Dermis blood vessel endothelial cell (primary cell): Measurements from ENCODE around the gene PHPT1. TPM values are rescaled to one million over a fixed set of nuclear protein-coding genes. Genes with fewer than 3 reads are reported as not detected.
"Not testable (repeated sequence)": the region's sequence is repeated elsewhere in the genome, so short reads cannot be mapped to it uniquely, and the experiment has no call there.

ENCODE experiments used
- DNase-seq: peaks from one replicate; pipeline ENCODE4 v3.0.0; 2010
- total RNA-seq: library from RNA; depleted of rRNA; stranded (reverse); fragments of >200 nt; gene quantifications from 2 replicates; pipeline ENCODE4 v1.2.3, GENCODE V29; 2014

The PHPT1 gene
- total RNA-seq, 1 donor from 2014 or later = 99.0 TPM

DNA sequence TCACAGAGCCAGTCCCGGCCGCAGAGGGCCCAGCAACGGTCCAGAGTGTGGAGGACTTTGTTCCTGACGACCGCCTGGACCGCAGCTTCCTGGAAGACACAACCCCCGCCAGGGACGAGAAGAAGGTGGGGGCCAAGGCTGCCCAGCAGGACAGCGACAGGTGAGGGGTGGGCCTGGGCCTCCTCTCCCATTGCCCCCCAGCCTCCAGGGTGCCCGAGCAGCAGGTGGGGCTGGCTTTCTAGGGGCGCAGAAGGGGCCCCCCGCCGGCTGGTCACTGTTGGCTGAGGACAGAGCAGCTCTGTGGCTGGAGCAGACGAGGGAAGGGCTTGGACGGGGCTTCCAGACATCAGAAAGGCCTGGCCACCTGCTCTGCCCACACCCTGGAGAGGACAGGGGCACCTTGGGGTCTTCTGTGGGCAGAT, 11.3 kb upstream of the PHPT1 start:
- not testable (repeated sequence) for DNase-seq

- DNase-seq = no peak
These were observed 10.6 kb upstream of the PHPT1 start for GRCh38 chr9:136838314-136839228.

GRCh38 chr9:136839229-136840139, 9.7 kb upstream of the PHPT1 start:
- DNase-seq = no peak

DNA sequence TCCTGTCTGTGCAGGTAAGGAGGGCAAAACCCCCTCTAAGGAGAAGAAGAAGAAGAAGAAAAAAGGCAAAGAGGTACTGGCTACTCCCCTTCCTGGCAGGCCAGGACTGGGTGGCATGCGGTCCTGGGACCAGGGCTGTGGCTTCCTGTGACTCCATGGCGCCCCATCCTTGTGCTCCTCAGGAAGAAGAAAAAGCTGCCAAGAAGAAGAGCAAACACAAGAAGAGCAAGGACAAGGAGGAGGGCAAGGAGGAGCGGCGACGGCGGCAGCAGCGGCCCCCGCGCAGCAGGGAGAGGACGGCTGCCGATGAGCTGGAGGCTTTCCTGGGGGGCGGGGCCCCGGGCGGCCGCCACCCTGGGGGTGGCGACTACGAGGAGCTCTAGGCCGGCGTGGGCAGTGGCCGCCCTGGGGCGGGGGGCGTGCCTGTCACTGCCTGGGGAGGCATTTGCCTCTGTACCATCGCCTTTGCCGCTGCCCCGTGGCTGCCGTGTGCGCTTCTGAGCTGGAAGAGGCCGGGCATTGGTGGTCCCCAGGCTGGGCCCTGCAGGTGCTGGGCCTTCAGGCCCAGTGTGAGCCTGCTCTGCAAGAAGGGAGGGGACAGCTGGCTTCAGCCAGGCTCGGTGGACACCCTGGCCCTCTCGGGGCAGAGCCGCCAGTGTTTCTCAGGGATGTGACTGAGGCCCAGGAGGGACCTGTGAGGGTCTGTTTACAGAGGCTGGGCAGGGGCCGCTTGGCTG, 8.9 kb upstream of the PHPT1 start:
- DNase-seq = no peak

DNA sequence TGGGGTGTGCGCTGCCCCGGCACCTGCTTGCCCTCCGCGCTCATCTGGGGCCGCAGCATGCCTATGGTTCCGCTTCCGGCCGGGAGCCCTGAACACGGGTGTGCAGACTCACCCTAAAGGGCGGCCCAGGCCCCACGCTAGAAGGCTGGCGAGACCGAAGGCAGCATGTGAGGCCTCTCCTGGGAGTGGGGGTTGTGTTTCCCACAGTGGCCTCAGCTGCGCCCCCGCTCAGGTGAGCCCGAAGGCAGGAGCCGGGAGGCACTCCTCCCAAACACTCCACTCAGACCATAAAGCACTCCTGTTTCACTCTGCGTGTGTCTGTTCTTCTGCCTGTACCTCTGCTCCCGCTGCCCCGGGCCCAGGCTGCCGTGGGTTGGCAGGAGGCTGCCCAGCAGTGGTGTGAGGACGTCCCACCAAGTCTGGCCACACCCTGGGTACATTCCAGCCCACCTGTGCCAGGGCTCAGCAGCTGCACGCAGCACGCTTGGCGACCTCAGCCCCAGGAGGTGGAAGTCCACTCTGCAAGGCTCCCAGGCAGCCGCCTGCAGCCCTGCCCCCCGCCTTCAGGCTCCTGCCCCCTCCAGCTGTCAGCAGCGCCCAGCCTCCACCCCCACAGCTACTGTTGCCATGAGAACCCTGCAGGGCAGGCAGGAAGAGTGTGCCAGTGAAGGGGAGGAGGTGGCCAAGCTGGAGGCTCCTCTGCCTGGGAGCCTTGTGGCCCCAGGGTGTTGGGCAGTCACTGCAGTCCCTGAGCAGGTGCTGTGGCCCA, 8.1 kb upstream of the PHPT1 start:
- DNase-seq = peak; percentile 37

GRCh38 chr9:136841646-136842379, 7.4 kb upstream of the PHPT1 start:
- DNase-seq = not testable (repeated sequence)

GRCh38 chr9:136842380-136842948, 6.7 kb upstream of the PHPT1 start, which contains the start of gene AJM1:
TSS of gene AJM1 (plus strand) at chr9:136842478. CDS start at chr9:136844415, 1,937 bp downstream.
- peak; percentile 84 for DNase-seq

DNA sequence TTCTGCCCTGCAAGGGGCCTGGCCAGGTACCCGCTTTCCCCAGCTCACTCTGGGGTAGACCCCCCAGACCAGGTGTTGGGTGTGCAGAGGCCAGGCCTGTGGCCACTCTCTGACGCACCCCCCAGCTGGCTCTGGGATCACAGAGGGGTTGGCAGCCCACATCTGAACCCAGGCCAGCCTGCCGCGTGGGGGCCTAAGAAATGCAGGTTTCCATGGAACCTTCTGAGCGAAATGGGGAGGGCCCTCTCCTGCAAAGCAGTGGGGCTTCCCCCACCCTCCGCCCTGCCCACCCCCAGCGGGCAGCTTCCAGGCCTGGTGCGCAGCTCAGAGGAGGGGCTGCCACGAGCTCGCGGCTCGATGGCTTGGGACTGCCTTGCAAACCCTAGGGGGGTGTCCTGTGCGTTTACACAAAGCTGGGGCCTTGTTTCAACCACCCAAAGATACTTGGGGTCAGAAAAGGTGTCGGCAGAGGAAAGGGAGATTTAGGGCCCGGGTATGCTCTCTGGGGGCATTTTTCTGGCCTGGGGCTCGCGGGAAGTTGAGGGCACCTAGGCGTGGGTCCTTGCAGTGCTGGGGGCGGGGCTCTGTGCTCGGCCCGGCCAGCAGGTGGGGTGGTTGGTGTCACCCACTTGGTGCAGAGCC, 5.9 kb upstream of the PHPT1 start:
- DNase-seq = not testable (repeated sequence)

DNA sequence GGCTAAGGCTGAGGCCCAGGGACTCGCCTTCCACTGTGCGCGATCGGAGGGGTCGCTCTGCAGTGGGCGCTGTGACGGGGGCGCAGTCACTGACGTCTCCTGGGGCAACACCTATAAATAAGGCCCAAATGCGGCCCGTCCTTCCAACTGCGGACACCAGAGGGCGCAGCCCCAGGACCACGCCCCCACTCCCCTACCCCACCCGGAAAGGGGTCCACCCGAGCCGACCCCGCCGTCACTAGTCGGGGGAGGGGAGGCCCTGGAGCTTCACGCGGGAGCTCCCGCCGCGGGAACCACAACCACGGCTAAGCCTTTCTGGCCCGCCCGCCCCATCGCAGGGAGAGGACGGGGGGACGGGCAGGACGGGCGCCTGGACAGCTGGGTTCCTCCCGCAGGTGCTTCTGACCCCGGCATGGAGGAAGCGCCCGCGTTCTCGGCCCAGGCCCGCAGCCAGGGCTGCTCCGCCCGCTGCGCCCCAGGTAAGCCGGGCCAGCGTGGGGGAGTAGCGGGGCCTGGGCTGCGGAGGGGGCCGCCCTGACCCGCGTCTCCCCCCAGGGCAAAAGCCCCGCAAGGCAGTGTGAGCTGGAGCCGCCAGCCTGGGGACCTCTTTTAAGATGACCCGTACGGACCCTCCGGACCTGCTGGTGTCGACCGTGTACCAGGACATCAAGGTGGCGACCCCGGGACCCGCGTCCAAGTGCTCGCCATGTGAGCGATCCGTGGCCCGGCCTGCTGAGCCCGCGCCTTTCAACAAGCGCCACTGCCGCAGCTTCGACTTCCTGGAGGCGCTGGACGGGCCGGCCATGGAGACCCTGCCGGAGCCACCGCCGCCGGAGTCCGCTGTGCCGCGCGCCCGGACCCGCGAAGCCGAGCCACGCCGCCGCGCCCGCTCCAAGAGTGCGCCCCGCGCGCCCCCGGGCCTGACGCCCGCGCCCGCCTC, 5.1 kb upstream of the PHPT1 start:
- peak; percentile 36 for DNase-seq

- DNase-seq = no peak
These were observed 4.3 kb upstream of the PHPT1 start for GRCh38 chr9:136844761-136845464.

- DNase-seq = no peak
These were observed 3.5 kb upstream of the PHPT1 start for GRCh38 chr9:136845465-136846260.

DNA sequence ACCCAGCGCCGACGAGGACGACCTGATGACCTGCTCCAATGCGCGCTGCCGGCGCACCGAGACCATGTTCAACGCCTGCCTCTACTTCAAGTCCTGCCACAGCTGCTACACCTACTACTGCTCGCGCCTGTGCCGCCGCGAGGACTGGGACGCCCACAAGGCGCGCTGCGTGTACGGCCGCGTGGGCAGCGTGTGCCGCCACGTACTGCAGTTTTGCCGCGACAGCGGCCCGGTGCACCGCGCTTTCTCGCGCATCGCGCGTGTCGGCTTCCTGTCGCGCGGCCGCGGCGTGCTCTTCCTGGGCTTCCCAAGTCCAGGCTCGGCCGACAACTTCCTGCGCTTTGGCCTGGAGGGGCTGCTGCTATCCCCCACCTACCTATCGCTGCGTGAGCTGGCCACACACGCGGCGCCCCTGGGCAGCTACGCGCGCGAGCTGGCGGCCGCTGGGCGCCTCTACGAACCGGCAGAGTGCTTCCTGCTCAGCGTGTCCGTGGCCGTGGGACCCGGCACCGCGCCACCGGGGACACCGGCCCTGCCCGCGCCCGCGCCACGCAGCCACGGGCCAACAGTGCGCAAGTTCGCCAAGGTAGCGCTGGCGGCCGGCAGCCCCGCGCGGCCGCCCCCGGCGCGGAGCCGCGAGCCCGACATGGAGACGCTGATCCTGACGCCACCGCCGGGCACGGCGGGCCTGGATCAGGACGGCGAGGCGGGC, 2.7 kb upstream of the PHPT1 start:
- peak; percentile 15 for DNase-seq

GRCh38 chr9:136847088-136847825, 2.0 kb upstream of the PHPT1 start:
- DNase-seq = peak; percentile 57

DNA sequence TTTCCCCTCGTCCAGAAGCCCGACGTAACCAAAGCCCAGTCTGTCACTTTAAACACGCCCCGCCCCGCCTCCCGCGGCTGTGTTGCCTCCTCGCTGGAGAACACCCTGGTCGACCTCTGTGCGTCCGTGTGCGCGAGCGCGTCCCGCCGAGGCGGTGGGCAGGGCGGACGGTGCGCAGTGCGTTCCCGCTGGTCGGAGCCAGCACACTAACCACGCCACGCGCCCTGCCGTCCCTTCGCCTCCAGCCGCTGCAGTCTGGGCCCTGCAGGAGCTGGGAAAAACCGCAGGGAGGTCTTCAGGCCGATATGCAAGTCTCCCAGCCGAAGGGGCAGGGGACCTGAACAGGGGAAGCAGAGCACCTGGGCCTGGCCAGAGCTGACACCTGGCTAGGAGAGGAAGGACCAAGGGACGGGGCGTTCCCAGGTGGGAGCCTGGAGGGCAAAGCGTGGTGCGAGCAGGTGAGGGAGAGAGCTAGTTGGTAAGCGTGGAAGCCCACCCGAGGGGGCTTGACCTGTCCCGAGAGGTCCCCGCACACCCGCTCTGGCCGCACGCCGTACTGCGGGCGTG, 1.3 kb upstream of the PHPT1 start:
- peak; percentile 86 for DNase-seq

DNA sequence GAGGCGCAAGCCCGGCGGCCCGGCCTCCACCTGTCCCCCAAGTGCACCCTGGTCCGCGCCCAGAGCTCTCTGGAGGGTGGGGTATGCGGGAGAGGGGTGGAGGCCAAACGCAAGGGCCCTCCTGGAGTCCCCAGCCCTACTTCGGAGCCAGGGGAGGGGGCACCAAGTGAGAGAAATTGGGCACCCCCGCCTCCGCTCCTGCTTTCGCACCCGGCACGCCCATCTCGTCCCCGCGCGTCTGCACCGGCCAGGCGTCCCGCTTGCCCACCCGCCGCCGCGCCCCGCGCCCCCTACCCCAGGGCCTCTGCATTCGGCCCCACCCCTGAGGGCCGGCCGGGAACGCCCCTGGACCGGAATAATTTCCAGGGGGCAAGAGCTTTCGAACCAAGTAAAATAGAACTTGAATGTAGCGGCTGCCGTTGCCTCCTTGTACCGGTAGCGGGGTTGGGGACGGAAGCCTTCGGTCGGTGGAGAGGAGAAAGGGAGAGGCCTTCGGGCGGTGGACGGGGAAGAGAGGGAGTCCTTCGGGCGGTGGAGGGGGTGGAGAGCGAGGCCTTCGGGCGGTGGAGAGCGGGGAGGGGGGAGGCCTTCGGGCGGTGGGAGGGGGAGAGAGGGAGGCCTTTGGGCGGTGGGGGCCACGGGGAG, 694 bp upstream of the PHPT1 start:
- no peak for DNase-seq
